GM12878 (cell line): ENCODE measurements around the gene FAM76A. TPM values are rescaled to one million over a fixed set of nuclear protein-coding genes. Genes with fewer than 3 reads are reported as not detected.

Experiments
- ATAC-seq: fragments of 200-7000 bp; cut with Tn5 transposase; 3 replicates; pipeline ENCODE4 v1.9.1; 2020; ENCODE audit warnings: mild to moderate bottlenecking, moderate library complexity
- BruUV-seq: library from RNA; stranded (reverse); fragments of 400-500 nt; replicated peaks from 2 replicates; lab custom pipeline; 2021; lab: Mats Ljungman, UMichigan
- CTCF ChIA-PET: fragments of 300-600 bp; sonication (Branson Sonifier 250); formaldehyde crosslinking; extraction: SDS; loops from one replicate; lab custom pipeline; 2021; ENCODE audit warnings: inconsistent platforms; lab: Yijun Ruan, JAX
- POLR2A ChIA-PET: fragments of 350-600 bp; formaldehyde crosslinking; extraction: SDS; loops from one replicate; lab custom pipeline; 2021; ENCODE audit warnings: inconsistent platforms; lab: Charles Lee
- RAD21 ChIA-PET: fragments of 300-600 bp; sonication (Branson Sonifier 250); formaldehyde crosslinking; loops from one replicate; lab custom pipeline; 2023; ENCODE audit warnings: antibody characterized with exemption; ENCODE audit not compliant: unreplicated experiment; lab: Charles Lee
- SMC1A ChIA-PET: fragments of 300-600 bp; sonication (Branson Sonifier 250); formaldehyde crosslinking; loops from one replicate; lab custom pipeline; 2023; ENCODE audit not compliant: unreplicated experiment, uncharacterized antibody; lab: Charles Lee
- DNase-seq: peaks from one replicate; pipeline ENCODE4 v3.0.0-alpha.2; 2011; ENCODE audit warnings: low read depth, low spot score
- FAIRE-seq: peaks from 3 replicates; lab custom pipeline; 2011; peaks lifted over from hg19 to GRCh38; lab: Jason Lieb, UNC
- H2AFZ ChIP-seq: 2 replicates; pipeline ENCODE4 v1.6.0; 2011; ENCODE audit warnings: low read depth, low read length, control low read depth; ENCODE audit not compliant: control insufficient read depth
- H3K27ac ChIP-seq: 2 replicates; pipeline ENCODE4 v1.5.1; 2011; ENCODE audit warnings: control low read depth; ENCODE audit not compliant: control insufficient read depth, insufficient read depth
- H3K27me3 ChIP-seq, 2 experiments: replicated peaks in 1 of 2; 2 replicates each; pipeline versions ENCODE4 v1.6.0 to v1.6.1; 2011; ENCODE audit warnings: low read length in 1 of 2; ENCODE audit not compliant: control insufficient read depth in 2 of 2, insufficient read depth in 2 of 2
- H3K36me3 ChIP-seq, 2 experiments: 2 replicates each; pipeline ENCODE4 v1.5.1; 2011; ENCODE audit warnings: low read length in 1 of 2; ENCODE audit not compliant: control insufficient read depth in 2 of 2, insufficient read depth in 2 of 2
- H3K4me1 ChIP-seq: 2 replicates; pipeline ENCODE4 v1.6.1; 2011; ENCODE audit warnings: mild to moderate bottlenecking, low read length, moderate library complexity, mixed read lengths; ENCODE audit not compliant: control insufficient read depth, insufficient read depth
- H3K4me2 ChIP-seq: 2 replicates; pipeline ENCODE4 v1.6.0; 2011; ENCODE audit warnings: control low read depth; ENCODE audit not compliant: control insufficient read depth, insufficient read depth
- H3K4me3 ChIP-seq: fragments of 200-600 bp; sonication (generic); 2 replicates; pipeline ENCODE4 v1.5.1; 2016
- H3K79me2 ChIP-seq: 2 replicates; pipeline ENCODE4 v1.6.0; 2011; ENCODE audit warnings: low read length; ENCODE audit not compliant: control insufficient read depth, insufficient read depth
- H3K9ac ChIP-seq: 2 replicates; pipeline ENCODE4 v1.8.0; 2011; ENCODE audit warnings: low read length, control low read depth, mixed read lengths; ENCODE audit not compliant: control insufficient read depth, insufficient read depth
- H3K9me3 ChIP-seq: replicated peaks from 3 replicates; pipeline ENCODE4 v1.5.1; 2011; ENCODE audit warnings: mild to moderate bottlenecking, low read length; ENCODE audit not compliant: control insufficient read depth, insufficient read depth
- H4K20me1 ChIP-seq: 2 replicates; pipeline ENCODE4 v1.6.0; 2011; ENCODE audit not compliant: control insufficient read depth, insufficient read depth
- ATF7 ChIP-seq: fragments of 450-650 bp; IDR thresholded peaks from 2 replicates; pipeline ENCODE4 v1.6.1; 2016; ENCODE audit warnings: low read depth, mild to moderate bottlenecking
- CBFB ChIP-seq: IDR thresholded peaks from 2 replicates; pipeline ENCODE4 v1.6.1; 2016; ENCODE audit warnings: antibody characterized with exemption, low read depth
- CREB1 ChIP-seq: IDR thresholded peaks from 2 replicates; pipeline ENCODE4 v1.6.1; 2012; ENCODE audit warnings: low read depth, mild to moderate bottlenecking, inconsistent platforms
- GABPA ChIP-seq: IDR thresholded peaks from 2 replicates; pipeline ENCODE4 v1.6.1; 2014; ENCODE audit warnings: antibody characterized with exemption, low read depth, mild to moderate bottlenecking, inconsistent platforms
- IKZF2 ChIP-seq, 2 experiments: fragments of 450-650 bp; IDR thresholded peaks; 2 replicates each; pipeline ENCODE4 v1.6.1; 2017; ENCODE audit warnings: mild to moderate bottlenecking in 2 of 2, moderate library complexity in 2 of 2
- MTA3 ChIP-seq: IDR thresholded peaks from 2 replicates; pipeline ENCODE4 v1.6.1; 2012; ENCODE audit warnings: low read length, inconsistent platforms, borderline replicate concordance
- NFXL1 ChIP-seq: fragments of 450-650 bp; IDR thresholded peaks from 2 replicates; pipeline ENCODE4 v1.6.1; 2017; ENCODE audit warnings: antibody characterized with exemption, mild to moderate bottlenecking, borderline replicate concordance
- POLR2A ChIP-seq: IDR thresholded peaks from 2 replicates; pipeline ENCODE4 v1.6.1; 2011; ENCODE audit warnings: low read depth, mild to moderate bottlenecking, low read length
- RUNX3 ChIP-seq: IDR thresholded peaks from 2 replicates; pipeline ENCODE4 v1.6.1; 2012; ENCODE audit warnings: low read length, inconsistent platforms
- SIN3A ChIP-seq: IDR thresholded peaks from 2 replicates; pipeline ENCODE4 v1.6.1; 2012; ENCODE audit warnings: low read depth, low read length, improper control_type of control experiment
- SMAD1 ChIP-seq: fragments of 450-650 bp; IDR thresholded peaks from 2 replicates; pipeline ENCODE4 v1.6.1; 2018; ENCODE audit warnings: mild to moderate bottlenecking, low read depth; ENCODE audit not compliant: partially characterized antibody
- SPI1 ChIP-seq: IDR thresholded peaks from 2 replicates; pipeline ENCODE4 v1.6.1; 2011; ENCODE audit warnings: low read depth, mild to moderate bottlenecking, low read length, moderate library complexity, borderline replicate concordance; ENCODE audit not compliant: insufficient read depth
- SREBF2 ChIP-seq: IDR thresholded peaks from 2 replicates; pipeline ENCODE4 v1.6.1; 2012; ENCODE audit warnings: mild to moderate bottlenecking, low read length
- TCF7 ChIP-seq: IDR thresholded peaks from 2 replicates; pipeline ENCODE4 v1.6.1; 2014; ENCODE audit warnings: antibody characterized with exemption, borderline replicate concordance
- ZBED1 ChIP-seq: IDR thresholded peaks from 2 replicates; pipeline ENCODE4 v1.6.1; 2016; ENCODE audit warnings: borderline replicate concordance
- ZNF274 ChIP-seq: IDR thresholded peaks from one replicate; pipeline ENCODE4 v1.8.0; 2011; ENCODE audit not compliant: insufficient read length, insufficient read depth
- WGBS: methylation state at CpG from one replicate; pipeline ENCODE4 v1.1.6; 2016; ENCODE audit warnings: low lambda C conversion rate; ENCODE audit not compliant: insufficient replicate concordance, insufficient coverage; ENCODE audit errors: missing lambda C conversion rate; 5-methylcytosine and 5-hydroxymethylcytosine counted together
- in situ Hi-C: fragments of 300-500 bp; cut with MboI; formaldehyde crosslinking; loops from 9 replicates; pipeline ENCODE4 v1.14.3; 2018; ENCODE audit warnings: mixed read lengths
- intact Hi-C: fragments of 100-400 bp; cut with micrococcal nuclease; formaldehyde crosslinking; loops from one replicate; pipeline ENCODE4 v1.14.2; 2022; ENCODE audit not compliant: unreplicated experiment
- polyA plus RNA-seq, 11 experiments: library from polyadenylated mRNA; depleted of rRNA in 4 of 11; unstranded in 6 of 11; stranded (reverse) in 5 of 11; fragments of >200 nt; fragmentation: Nextera tagmentation in 4 of 11; fragmentation: Illumina TruSeq in 1 of 11; extraction: Ambion mirVana in 4 of 11; extraction: Trizol in 1 of 11; gene quantifications; 1 replicate in 1 of 11; 2 replicates in 10 of 11; pipeline versions ENCODE4 v1.2.1 to v1.2.3, GENCODE V29; 2011 to 2016; ENCODE audit warnings: inconsistent platforms in 2 of 11, missing spikeins in 2 of 11, low read depth in 1 of 11
- total RNA-seq, 4 experiments: library from RNA; depleted of rRNA in 3 of 4; stranded (reverse); fragments of >200 nt in 3 of 4; fragmentation: Illumina TruSeq in 1 of 4; extraction: Trizol in 1 of 4; gene quantifications; 2 replicates each; pipeline versions ENCODE4 v1.2.1 to v1.2.3, GENCODE V29; 2013 to 2021
- TF ChIP-seq, protein P1 (sequence below): fragments of 450-650 bp; IDR thresholded peaks from 2 replicates; pipeline ENCODE4 v1.6.1; 2016; ENCODE audit warnings: mild to moderate bottlenecking
- TF ChIP-seq, protein P2 (sequence below): IDR thresholded peaks from 2 replicates; pipeline ENCODE4 v1.6.1; 2011; ENCODE audit warnings: borderline replicate concordance, low read depth, mild to moderate bottlenecking, moderate library complexity, low read length; ENCODE audit not compliant: insufficient read depth, poor library complexity, severe bottlenecking
- TF ChIP-seq, protein P3 (sequence below): IDR thresholded peaks from 2 replicates; pipeline ENCODE4 v1.6.1; 2011; ENCODE audit warnings: low read depth, mild to moderate bottlenecking, low read length, moderate library complexity, borderline replicate concordance; ENCODE audit errors: extremely low read depth
- TF ChIP-seq, protein P4 (sequence below): IDR thresholded peaks from 2 replicates; pipeline ENCODE4 v1.6.1; 2012; ENCODE audit warnings: low read depth, low read length, improper control_type of control experiment

The FAM76A gene
- total and polyA plus RNA-seq, 10 of the 15 experiments (the other 5 are each of a cell fraction or from before 2014, with no cell fraction given), result 5.4 to 13.4 (median 7.6) TPM

DNA sequence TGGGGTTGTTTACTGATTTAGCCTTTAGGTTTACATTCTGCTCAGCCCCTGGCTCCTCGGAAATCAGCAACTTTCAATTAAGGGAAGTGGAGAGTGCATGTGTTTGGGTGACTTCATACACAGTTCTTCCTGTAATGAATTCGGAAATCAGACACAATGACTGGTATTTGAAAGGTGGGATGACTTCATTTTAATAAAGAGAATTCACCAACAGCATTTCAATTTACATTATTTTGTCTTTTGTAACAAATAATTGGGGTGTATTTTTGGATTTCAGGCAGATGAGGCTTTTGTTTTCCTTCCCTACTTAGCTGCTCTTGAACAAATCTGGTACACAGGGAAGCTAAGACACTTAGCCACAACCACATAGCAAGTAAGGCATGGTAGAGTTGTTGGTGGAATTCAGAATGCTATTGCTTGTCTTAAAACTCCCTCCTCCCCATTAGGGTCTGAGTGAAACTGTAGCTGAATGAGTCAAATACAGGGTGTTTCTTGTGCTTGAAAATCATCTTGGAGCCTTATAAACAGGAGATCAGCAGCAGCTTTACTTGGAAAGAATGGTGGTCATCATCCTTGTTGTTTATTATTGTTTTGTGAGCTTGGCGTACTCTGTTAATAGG is 48.2 kb downstream of the FAM76A start:
- RAD21 ChIA-PET, result interaction anchor here (1.3 to 3.2 kb wide), 6 partner anchors 48 to 217 kb away, joined by 3 to 41 read pairs (median 8); partner anchors contain the start of genes FAM76A, IFI6 and PPP1R8
- Histone ChIP-seq H4K20me1 (peaks cover 8% of the 10 kb centered on the region; the same call in 1 of the 2 replicates), H3K27ac (peak overlapping the region; percentile 89), H2AFZ (peak overlapping the region; percentile 88), H3K36me3 (peaks cover 0 to 4% of the 10 kb centered on the region in 2 experiments; a peak in 2 of 4 replicates), H3K4me3 (peak overlapping the region; percentile 81), H3K27me3 (no peaks in the 10 kb centered on the region), H3K79me2 (peaks cover 57% of the 10 kb centered on the region), H3K4me2 (peak overlapping the region; percentile 68), H3K9me3 (no peaks in the 10 kb centered on the region), H3K9ac (peak overlapping the region; percentile 94), H3K4me1 (peaks cover 6% of the 10 kb centered on the region)
- in situ Hi-C loops (no loop called here), intact Hi-C loops (loop anchor here (2.0 to 10.0 kb wide), 3 partner anchors 49 to 471 kb away; partner anchors contain the start of genes FAM76A and IFI6)
- SMC1A ChIA-PET, result interaction anchor here (0.8 to 5.4 kb wide), 11 partner anchors 11 to 149 kb away, joined by 3 to 35 read pairs (median 4); no protein-coding TSS in a partner anchor
- CTCF ChIA-PET, result interaction anchor here (0.6 to 5.3 kb wide), 9 partner anchors 11 to 1082 kb away, joined by 3 to 33 read pairs (median 3); partner anchors contain the start of genes FAM76A, IFI6 and WASF2
- FAIRE-seq, result no peak
- no TSS peak for BruUV-seq
- whole genome bisulfite sequencing, result 18% methylated on average over 3 of the region's 3 CpGs
- ATAC-seq, result peak; percentile 42
- POLR2A ChIA-PET, result interaction anchor here (0.6 to 3.1 kb wide), 8 partner anchors 10 to 732 kb away, joined by 3 to 26 read pairs (median 4); partner anchors contain the start of genes FAM76A, IFI6 and RCC1
- no peak for DNase-seq
- TF ChIP-seq, protein P1, sequence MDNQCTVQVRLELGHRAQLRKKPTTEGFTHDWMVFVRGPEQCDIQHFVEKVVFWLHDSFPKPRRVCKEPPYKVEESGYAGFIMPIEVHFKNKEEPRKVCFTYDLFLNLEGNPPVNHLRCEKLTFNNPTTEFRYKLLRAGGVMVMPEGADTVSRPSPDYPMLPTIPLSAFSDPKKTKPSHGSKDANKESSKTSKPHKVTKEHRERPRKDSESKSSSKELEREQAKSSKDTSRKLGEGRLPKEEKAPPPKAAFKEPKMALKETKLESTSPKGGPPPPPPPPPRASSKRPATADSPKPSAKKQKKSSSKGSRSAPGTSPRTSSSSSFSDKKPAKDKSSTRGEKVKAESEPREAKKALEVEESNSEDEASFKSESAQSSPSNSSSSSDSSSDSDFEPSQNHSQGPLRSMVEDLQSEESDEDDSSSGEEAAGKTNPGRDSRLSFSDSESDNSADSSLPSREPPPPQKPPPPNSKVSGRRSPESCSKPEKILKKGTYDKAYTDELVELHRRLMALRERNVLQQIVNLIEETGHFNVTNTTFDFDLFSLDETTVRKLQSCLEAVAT, result 0 out of 2 replicates have a peak, but pooled peaks have one; percentile 31
- TF ChIP-seq NFXL1 (no peak), SMAD1 (no peak), ZNF274 (no peak), SIN3A (peak; percentile 34; the same call in 1 of the 2 replicates), IKZF2 (IDR thresholded peaks at IDR 0.05) (peak in 1 of 2 experiments; percentile 11; a peak in 1 of 4 replicates), CREB1 (peak; percentile 63; the same call in 1 of the 2 replicates), SREBF2 (no peak), MTA3 (no peak), ZBED1 (no peak), ATF7 (peak; percentile 69), RUNX3 (0 out of 2 replicates have a peak, but pooled peaks have one; percentile 8), TCF7 (no peak), CBFB (0 out of 2 replicates have a peak, but pooled peaks have one; percentile 4), SPI1 (peak; percentile 84), GABPA (no peak), POLR2A (no peak)
- TF ChIP-seq, protein P2, sequence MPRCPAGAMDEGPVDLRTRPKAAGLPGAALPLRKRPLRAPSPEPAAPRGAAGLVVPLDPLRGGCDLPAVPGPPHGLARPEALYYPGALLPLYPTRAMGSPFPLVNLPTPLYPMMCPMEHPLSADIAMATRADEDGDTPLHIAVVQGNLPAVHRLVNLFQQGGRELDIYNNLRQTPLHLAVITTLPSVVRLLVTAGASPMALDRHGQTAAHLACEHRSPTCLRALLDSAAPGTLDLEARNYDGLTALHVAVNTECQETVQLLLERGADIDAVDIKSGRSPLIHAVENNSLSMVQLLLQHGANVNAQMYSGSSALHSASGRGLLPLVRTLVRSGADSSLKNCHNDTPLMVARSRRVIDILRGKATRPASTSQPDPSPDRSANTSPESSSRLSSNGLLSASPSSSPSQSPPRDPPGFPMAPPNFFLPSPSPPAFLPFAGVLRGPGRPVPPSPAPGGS, result no peak
- TF ChIP-seq, protein P3, sequence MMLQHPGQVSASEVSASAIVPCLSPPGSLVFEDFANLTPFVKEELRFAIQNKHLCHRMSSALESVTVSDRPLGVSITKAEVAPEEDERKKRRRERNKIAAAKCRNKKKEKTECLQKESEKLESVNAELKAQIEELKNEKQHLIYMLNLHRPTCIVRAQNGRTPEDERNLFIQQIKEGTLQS, result no peak
- TF ChIP-seq, protein P4, sequence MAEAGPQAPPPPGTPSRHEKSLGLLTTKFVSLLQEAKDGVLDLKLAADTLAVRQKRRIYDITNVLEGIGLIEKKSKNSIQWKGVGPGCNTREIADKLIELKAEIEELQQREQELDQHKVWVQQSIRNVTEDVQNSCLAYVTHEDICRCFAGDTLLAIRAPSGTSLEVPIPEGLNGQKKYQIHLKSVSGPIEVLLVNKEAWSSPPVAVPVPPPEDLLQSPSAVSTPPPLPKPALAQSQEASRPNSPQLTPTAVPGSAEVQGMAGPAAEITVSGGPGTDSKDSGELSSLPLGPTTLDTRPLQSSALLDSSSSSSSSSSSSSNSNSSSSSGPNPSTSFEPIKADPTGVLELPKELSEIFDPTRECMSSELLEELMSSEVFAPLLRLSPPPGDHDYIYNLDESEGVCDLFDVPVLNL, result no peak
